IMR-90 (cell line): ENCODE data around the gene MICAL2. TPM values are rescaled to one million over a fixed set of nuclear protein-coding genes. Genes with fewer than 3 reads are reported as not detected.

Experiments
- CTCF ChIP-seq: conservative IDR thresholded peaks from 2 replicates; pipeline ENCODE4 v1.5.1; 2012; ENCODE audit warnings: mild to moderate bottlenecking, low read depth, low read length, improper control_type of control experiment
- NFE2L2 ChIP-seq: fragments of 150-350 bp; IDR thresholded peaks from 2 replicates; pipeline ENCODE4 v1.6.1; 2016; ENCODE audit warnings: low read depth, mild to moderate bottlenecking, low read length
- POLR2A ChIP-seq: IDR thresholded peaks from 2 replicates; pipeline ENCODE4 v1.6.1; 2012; ENCODE audit warnings: mild to moderate bottlenecking, low read depth, low read length
- RFX5 ChIP-seq: IDR thresholded peaks from 2 replicates; pipeline ENCODE4 v1.8.0; 2012; ENCODE audit warnings: low read depth, mild to moderate bottlenecking, low read length, moderate library complexity
- USF2 ChIP-seq: fragments of 150-350 bp; IDR thresholded peaks from 2 replicates; pipeline ENCODE4 v1.6.1; 2017; ENCODE audit warnings: mild to moderate bottlenecking, antibody characterized with exemption, low read length, low read depth
- polyA plus RNA-seq, 3 experiments: library from polyadenylated mRNA; depleted of rRNA; stranded (reverse); fragments of >200 nt; gene quantifications; 2 replicates each; pipeline ENCODE4 v1.2.3, GENCODE V29; 2012; ENCODE audit warnings: low replicate concordance in 1 of 3
- total RNA-seq: library from RNA; depleted of rRNA; stranded (reverse); fragments of >200 nt; gene quantifications from 2 replicates; pipeline ENCODE4 v1.2.3, GENCODE V29; 2012

The MICAL2 gene
- total and polyA plus RNA-seq, 2 of the 4 experiments (the other 2 are of a cell fraction), result 170 to 336 TPM

- TF ChIP-seq CTCF, result no peak
- no peak for TF ChIP-seq NFE2L2
- TF ChIP-seq POLR2A, result no peak
- no peak for TF ChIP-seq USF2
- TF ChIP-seq RFX5, result no peak
Observed at GRCh38 chr11:12127206-12127898, 17.0 kb downstream of the MICAL2 start (continued).
